Heart left ventricle (tissue), 16 donors: Measurements from ENCODE around the gene TTLL9. TPM values are rescaled to one million over a fixed set of nuclear protein-coding genes. Genes with fewer than 3 reads are reported as not detected.

Source experiments
- ATAC-seq, 4 donors: fragments of 200-7000 bp; cut with Tn5 transposase; one replicate each; pipeline ENCODE4 v1.9.1; 2020 to 2022; ENCODE audit warnings: moderate library complexity in 4 of 4, mild to moderate bottlenecking in 3 of 4, moderate number of reproducible peaks in 1 of 4
- DNase-seq, 5 donors: peaks; one replicate each; pipeline ENCODE4 v3.0.0-alpha.2; 2020
- H3K27ac ChIP-seq, 12 donors: fragments of 200-600 bp; sonication (generic) in 4 of 12; one replicate each; pipeline versions ENCODE4 v1.5.0 to v1.8.0; 2016 to 2022; ENCODE audit warnings: mild to moderate bottlenecking in 2 of 12
- H3K27me3 ChIP-seq, 9 donors: fragments of 200-600 bp; sonication (generic) in 2 of 9; one replicate each; pipeline versions ENCODE4 v1.5.1 to v1.8.0; 2016 to 2022; ENCODE audit warnings: mild to moderate bottlenecking in 3 of 9
- H3K36me3 ChIP-seq, 9 donors: fragments of 200-600 bp; sonication (generic) in 2 of 9; one replicate each; pipeline versions ENCODE4 v1.5.0 to v1.8.0; 2018 to 2022; ENCODE audit warnings: mild to moderate bottlenecking in 2 of 9
- H3K4me1 ChIP-seq, 12 donors: fragments of 200-600 bp; sonication (generic) in 4 of 12; one replicate each; pipeline versions ENCODE4 v1.5.0 to v1.8.0; 2016 to 2022; ENCODE audit warnings: mild to moderate bottlenecking in 3 of 12
- H3K4me3 ChIP-seq, 12 donors: fragments of 200-600 bp; sonication (generic) in 4 of 12; one replicate each; pipeline versions ENCODE4 v1.5.0 to v1.8.0; 2017 to 2022; ENCODE audit warnings: mild to moderate bottlenecking in 9 of 12, moderate library complexity in 4 of 12
- H3K9me3 ChIP-seq, 12 donors: fragments of 200-600 bp; sonication (generic) in 4 of 12; one replicate each; pipeline versions ENCODE4 v1.5.0 to v1.8.0; 2016 to 2022; ENCODE audit warnings: mild to moderate bottlenecking in 1 of 12
- CTCF ChIP-seq, 12 donors: fragments of 200-600 bp; sonication (generic) in 4 of 12; IDR thresholded peaks; one replicate each; pipeline versions ENCODE4 v1.5.0 to v1.8.0; 2018 to 2022; ENCODE audit warnings: antibody characterized with exemption in 12 of 12, mild to moderate bottlenecking in 5 of 12
- POLR2A ChIP-seq, 2 donors: fragments of 450-650 bp; IDR thresholded peaks; one replicate each; pipeline ENCODE4 v1.6.1; 2017; ENCODE audit warnings: antibody characterized with exemption in 2 of 2, mild to moderate bottlenecking in 2 of 2, moderate library complexity in 2 of 2
- WGBS, 4 donors: extraction: QIAGEN DNeasy Blood & Tissue Kit in 2 of 4; methylation state at CpG; one replicate each; pipeline versions ENCODE4 v1.1.5 to v1.1.7; 2013 to 2018; 5-methylcytosine and 5-hydroxymethylcytosine counted together
- intact Hi-C, 10 donors: fragments of 100-400 bp; cut with DNase I; formaldehyde crosslinking; loops; one replicate each; pipeline versions ENCODE4 v1.11.1 to v1.14.2; 2022
- polyA plus RNA-seq, 2 donors: library from polyadenylated mRNA; stranded (reverse); fragments of 200-250 nt; gene quantifications; one replicate each; pipeline ENCODE4 v1.2.3, GENCODE V29; 2013
- total RNA-seq, 9 donors: library from RNA; depleted of rRNA in 2 of 9; stranded (reverse); fragments of >200 nt in 2 of 9; fragmentation: NEBNext Ultra II Directional in 3 of 9; extraction: Animal tissue kit (Norgen Biotek cat#: 25700) in 3 of 9; gene quantifications; one replicate each; pipeline versions ENCODE4 v1.1.0 to v1.2.4, GENCODE V29; 2016 to 2023
- donor health status: ischemic (EF 13 %, LVEDD 7.1; RV severe dilation, severe dysfunction).
- donor health status: healthy with polysubstance abuse.
- donor health status: DM: no; HTN: yes; CAD: no.
- donor health status: DM: no; HTN: no; CAD: no.
- donor health status: ischemic (EF 25% LVEDD 6.9; RV normal size, moderate dysfunction).
- donor health status: ischemic (EF 25% LVEDD 5.7; RV mildly dilated, moderate dysfunction).
- donor health status: healthy.
- donor health status: DM: yes; HTN: yes; CAD: no.
- donor health status: ischemic (EF 35%, LVEDD 5.7; RV mildly dilated, moderate dysfunction).
- donor health status: nonischemic (EF 11% LVEDD 7.7; RV severe dilation, severe dysfunction).
- donor health status: DM: yes; HTN: yes; CAD: no.
- donor health status: PGD.
- donor health status: ischemic (EF 29% LVEDD 5.4; RV normal size, mild dysfunction).
- donor health status: nonischemic (EF 23%, LVEDD 6.1; RV moderate dilation, normal function).

Gene TTLL9
- total and polyA plus RNA-seq, 11 donors = not detected

DNA sequence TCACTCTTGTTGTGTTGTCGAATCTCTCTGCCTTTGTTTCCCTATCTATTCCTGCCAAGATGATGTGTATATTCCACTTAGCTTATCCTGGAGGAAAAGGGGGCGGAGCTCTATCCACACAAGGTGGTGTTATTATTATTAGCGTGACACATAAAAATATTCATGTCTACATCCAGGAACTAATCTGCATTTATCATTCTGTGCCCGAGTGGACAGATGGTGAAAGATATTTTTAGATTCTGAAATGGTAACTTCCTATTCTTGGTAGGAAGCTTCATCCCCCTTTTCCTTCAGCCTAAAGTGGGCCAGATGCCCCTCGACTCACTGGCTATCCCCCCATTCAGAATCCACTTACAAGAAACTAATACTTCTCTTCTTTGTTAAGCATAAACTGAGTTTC, 99.6 kb downstream of the TTLL9 start:
- no peak for DNase-seq
- peaks cover 15 to 51% (median 23%) of the 10 kb centered on the region in 9 donors for H3K27me3 ChIP-seq

DNA sequence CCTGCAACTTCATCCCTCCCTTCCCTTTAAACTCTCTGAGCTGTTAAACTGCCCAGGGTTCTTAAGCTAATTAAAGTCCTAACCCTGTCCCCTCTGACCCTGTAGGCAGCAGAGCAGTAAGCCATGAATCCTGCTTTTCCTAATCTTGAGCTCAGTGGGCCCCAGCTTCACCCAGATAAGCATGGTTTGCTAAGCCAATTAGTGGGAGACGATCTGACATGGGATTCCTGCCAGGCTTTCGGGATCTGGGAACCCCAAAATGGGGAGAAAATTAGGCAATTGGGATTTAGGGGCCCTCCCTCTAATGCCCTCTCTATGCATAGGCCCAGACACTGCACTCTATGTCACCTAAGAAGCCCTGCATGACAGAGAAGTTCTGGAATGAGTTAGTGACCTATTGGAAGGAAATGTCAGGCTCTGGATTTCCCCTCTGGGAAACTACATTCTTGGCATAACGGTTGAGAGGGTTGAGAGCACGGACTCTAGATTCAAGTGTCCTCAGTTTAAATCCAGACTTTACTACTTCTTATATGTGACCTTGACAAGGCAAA, 102.1 kb downstream of the TTLL9 start:
- 12 to 23% (median 16%) methylated on average over 3 to 4 of the region's 4 CpGs for WGBS, 4 donors
- DNase-seq (no peak), ATAC-seq (no peak)
- TF ChIP-seq POLR2A (IDR thresholded peaks at IDR 0.05) (no peak), CTCF (IDR thresholded peaks at IDR 0.05) (no peak)
- no peaks in the 10 kb centered on the region for H3K36me3 ChIP-seq
- peaks cover 0 to 12% (median 0%) of the 10 kb centered on the region in 12 donors for H3K4me1 ChIP-seq
- no peak overlapping the region for H3K27ac ChIP-seq
- no peak overlapping the region for H3K4me3 ChIP-seq
- peaks cover 0 to 38% (median 11%) of the 10 kb centered on the region in 9 donors for H3K27me3 ChIP-seq
- intact Hi-C loops = no loop called here
- no peaks in the 10 kb centered on the region for H3K9me3 ChIP-seq

More for the DNA sequence above, 99.6 kb downstream of the TTLL9 start:
- H3K9me3 ChIP-seq = no peaks in the 10 kb centered on the region
- TF ChIP-seq CTCF (IDR thresholded peaks at IDR 0.05) = no peak
- TF ChIP-seq POLR2A (IDR thresholded peaks at IDR 0.05) = no peak
- ATAC-seq = no peak
- H3K4me1 ChIP-seq = peaks cover 0 to 12% (median 0%) of the 10 kb centered on the region in 12 donors
- H3K36me3 ChIP-seq = no peaks in the 10 kb centered on the region
- intact Hi-C loops = no loop called here
- 51 to 54% (median 53%) methylated on average over 5 of the region's 5 CpGs for WGBS, 4 donors
- H3K4me3 ChIP-seq = no peak overlapping the region
- no peak overlapping the region for H3K27ac ChIP-seq

- 88 to 98% (median 94%) methylated on average over 2 of the region's 2 CpGs for WGBS, 4 donors
- DNase-seq = no peak
Observed at GRCh38 chr20:31974296-31974695, 103.9 kb downstream of the TTLL9 start.

DNA sequence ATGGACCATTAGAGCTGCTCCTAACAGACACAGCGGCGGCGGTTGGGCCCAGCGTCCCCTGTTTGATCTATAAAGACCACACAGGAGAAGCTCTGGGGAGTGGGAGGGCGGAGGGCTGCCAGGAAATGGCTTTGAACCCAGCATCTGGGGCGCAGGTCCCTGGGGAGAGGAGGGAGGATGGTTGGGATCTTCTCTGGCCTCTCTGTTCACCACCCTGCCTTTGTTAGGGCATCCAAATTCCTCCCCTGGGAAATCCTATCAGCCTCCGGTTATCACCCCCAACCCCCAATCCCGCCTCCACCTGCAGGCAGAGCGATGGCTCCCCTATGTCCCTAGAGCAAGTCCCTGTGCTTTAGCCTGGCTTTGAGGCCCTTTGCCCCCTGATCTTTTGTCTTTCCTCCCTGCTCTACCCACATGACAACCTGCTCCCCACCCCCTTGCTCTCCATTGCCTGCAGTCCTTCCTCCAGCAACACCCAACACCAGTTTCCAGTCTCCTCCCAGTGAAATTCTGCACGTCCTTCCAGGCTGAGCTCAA, 104.6 kb downstream of the TTLL9 start:
- Histone ChIP-seq H3K27me3 (peaks cover 0 to 23% (median 0%) of the 10 kb centered on the region in 9 donors), H3K9me3 (no peaks in the 10 kb centered on the region), H3K36me3 (no peaks in the 10 kb centered on the region), H3K27ac (no peak overlapping the region), H3K4me1 (no peaks in the 10 kb centered on the region), H3K4me3 (no peak overlapping the region)
- ATAC-seq (no peak), DNase-seq (no peak)
- TF ChIP-seq POLR2A (IDR thresholded peaks at IDR 0.05) (no peak), CTCF (IDR thresholded peaks at IDR 0.05) (no peak)
- 25 to 35% (median 28%) methylated on average over 8 to 10 of the region's 10 CpGs for WGBS, 4 donors
- intact Hi-C loops = no loop called here

More at GRCh38 chr20:31974296-31974695, 103.9 kb downstream of the TTLL9 start:
- ATAC-seq = no peak
- TF ChIP-seq POLR2A (IDR thresholded peaks at IDR 0.05) (no peak), CTCF (IDR thresholded peaks at IDR 0.05) (no peak)
- H3K9me3 ChIP-seq = no peaks in the 10 kb centered on the region
- no peaks in the 10 kb centered on the region for H3K36me3 ChIP-seq
- no peak overlapping the region for H3K4me3 ChIP-seq
- H3K27ac ChIP-seq = no peak overlapping the region
- no peaks in the 10 kb centered on the region for H3K4me1 ChIP-seq
- H3K27me3 ChIP-seq = peaks cover 0 to 23% (median 0%) of the 10 kb centered on the region in 9 donors
- intact Hi-C loops = no loop called here
